HG02840 (cell line): ENCODE data around the gene ACVR1B.

Source experiments
- ATAC-seq: cut with Tn5 transposase; IDR thresholded peaks from one replicate; pipeline ENCODE4 v1.9.1; 2021; ENCODE audit warnings: mild to moderate bottlenecking, moderate library complexity, moderate number of reproducible peaks; ENCODE audit not compliant: unreplicated experiment, low FRiP score

Gene ACVR1B

DNA sequence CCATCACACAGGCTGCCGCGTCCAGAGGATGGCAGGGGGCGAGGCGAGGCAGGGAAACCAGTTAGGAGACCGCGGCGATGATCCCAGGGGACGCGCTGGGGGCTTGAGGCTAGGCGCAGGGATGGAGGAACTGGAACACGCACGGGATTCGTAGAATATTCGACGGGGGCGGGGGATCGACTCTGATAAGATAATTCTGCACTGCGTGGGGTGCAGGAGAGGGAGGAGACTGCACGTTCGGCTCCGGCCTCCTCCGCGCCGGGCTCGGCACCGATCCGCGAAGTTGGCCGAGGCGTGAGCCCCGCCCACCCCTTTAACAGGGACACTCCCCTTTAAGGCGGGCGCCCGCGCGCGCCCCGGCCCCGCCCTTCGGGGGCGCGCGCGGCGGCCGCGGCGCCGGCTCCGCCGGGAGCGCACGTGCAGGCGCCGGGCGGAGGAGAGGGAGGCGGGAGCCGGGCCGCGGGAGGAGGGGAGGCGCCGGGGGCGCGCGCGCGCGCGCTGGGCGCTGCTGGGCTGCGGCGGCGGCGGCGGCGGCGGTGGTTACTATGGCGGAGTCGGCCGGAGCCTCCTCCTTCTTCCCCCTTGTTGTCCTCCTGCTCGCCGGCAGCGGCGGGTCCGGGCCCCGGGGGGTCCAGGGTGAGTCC lies at the start of gene ACVR1B:
Gene ACVR1B, plus strand, starts transcription at position 501 of the 644 bp plus-strand sequence. Its CDS starts 45 bp downstream, at position 546.
- ATAC-seq, result peak; percentile 72

DNA sequence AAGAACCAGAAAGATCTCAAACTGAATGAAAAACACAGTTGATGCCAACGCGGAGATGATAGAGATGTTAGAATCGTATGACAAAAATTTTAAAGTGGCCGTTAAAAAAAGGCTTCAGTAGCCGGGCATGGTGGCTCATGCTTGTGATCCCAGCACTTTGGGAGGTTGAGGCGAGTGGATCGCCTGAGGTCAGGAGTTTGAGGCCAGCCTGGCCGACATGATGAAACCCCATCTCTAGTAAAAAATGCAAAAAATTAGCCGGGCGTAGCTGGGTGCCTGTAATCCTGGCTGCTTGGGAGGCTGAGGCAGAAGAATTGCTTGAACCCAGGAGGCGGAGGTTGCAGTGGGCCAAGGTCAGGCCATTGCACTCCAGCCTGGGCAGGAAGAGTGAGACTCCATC lies 49.6 kb upstream of the ACVR1B start:
- no peak for ATAC-seq

DNA sequence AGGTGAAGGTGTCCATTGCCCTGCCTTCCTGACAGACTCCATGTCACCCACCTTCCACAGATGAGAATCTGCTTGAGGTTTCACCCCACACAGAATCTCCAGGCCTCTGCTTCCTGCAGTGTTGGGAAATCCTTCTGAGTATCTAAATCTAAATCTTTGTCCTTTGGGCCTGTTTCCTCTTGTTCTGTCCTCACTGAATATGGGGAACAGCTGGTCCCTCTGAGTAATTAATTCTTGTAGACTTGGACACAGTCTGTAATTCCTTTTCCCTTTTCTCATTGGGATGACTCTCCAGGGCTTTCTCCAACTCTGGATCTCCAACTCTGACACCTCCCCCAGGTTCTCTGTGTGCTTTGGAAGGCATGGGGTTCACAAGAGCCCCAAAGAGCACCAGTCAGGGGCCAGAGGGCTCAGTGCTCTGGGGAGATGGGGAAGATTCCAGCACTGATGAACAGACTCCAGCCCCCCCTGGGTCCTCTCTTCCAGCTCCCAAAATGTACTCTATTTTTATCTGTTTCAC lies 46.5 kb upstream of the ACVR1B start:
- ATAC-seq, result no peak

DNA sequence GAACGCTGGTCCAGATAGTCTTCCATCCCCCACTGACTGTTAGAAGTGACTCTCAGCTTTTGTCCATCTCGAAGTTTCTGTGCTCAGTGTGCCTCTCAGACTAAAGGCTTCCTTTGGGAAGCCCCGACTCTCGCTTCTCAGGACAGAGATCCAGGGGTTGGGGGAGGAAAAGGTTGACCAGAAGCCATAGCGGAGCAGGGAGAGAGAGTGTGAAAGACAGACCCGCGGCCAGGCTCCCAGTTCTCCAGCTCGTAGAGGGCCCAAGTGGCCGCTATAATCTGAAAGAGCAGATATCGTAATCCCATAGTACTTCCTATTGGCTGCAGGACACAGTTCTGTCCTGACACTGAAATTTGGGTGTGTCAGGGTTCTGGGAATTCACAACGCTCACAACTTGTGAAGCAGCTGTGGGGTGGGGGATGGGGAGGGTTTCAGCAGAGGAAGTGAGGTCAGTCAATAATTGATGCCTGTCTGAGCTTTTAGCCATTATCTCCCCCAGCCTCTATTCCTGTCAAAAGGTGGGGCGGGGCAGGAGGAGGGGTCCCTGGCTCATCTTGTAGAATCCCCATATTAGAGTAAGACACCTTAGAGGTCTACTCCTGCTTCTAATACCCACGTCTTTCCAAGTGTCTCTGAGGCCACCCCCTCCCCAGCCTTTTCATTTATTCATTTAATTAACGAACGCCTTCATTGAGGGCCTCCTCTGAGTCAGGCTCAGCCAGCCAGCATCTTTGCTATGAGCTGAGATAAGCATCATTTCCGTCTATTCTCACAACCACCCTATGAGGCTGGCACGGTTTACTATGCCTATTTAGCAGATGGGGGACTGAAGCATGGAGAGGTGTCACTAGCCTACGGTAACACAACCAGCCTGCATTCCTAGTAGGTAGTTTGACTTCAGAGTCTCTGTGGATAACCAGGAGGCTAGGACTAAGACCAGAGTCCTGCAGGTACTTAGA lies 45.7 kb upstream of the ACVR1B start:
- ATAC-seq, result no peak

DNA sequence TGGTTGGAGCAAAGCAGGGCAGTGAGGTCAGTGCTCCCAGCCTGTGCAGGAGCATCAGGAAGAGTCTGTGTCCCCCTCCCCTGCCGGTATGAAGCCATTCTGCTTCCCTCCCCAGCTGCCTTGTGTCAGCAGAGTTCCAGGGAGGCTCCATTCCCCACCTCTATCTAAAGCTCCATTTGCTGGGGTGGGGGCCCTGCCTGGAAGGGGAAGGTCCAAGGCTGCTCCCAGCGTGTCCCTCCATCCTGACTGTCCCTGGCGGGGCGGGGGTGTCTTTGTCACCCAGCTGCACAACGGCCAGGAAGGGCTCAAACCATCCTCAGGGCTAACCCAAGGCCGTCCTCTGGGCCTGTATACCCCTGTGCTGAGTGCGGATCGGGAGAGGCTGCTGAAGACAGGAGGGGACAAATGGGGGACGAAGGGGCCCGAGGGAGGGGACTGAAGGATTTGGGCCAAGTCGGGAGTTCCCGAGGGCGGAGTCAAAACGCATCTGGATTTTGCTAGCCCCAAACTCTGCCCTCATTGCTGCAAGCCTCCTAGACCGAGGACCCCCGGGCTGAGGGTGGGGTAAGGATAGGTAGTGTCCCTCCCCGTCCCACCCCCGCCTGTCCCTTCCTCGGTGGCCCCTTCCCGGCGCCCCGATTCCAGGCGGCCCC lies 44.9 kb upstream of the ACVR1B start:
- ATAC-seq, result no peak

DNA sequence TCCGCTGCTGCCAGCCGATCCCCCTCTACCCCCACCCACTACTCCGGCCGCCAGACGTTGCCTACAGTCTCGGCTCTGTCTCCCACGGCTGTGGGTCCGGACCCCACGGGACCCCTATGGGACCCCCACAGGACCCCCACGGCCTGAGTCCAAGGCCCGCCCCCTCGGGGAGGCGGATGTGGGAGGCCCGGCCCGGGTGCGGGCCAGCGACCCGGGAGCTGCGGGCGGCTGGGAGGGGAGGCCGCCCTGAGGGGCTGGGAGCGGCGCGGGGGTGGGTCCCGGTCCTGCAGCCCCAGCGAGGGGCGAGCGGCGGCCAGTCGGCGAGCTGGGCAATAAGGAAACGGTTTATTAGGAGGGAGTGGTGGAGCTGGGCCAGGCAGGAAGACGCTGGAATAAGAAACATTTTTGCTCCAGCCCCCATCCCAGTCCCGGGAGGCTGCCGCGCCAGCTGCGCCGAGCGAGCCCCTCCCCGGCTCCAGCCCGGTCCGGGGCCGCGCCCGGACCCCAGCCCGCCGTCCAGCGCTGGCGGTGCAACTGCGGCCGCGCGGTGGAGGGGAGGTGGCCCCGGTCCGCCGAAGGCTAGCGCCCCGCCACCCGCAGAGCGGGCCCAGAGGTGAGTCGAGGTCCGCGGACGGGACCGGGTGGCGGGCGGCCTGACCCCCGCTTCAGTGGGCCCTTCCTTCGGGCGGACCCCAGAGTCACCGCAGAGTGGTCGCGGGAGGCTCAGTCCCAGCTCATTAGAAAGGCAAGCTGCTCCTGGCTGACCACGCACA lies 44.2 kb upstream of the ACVR1B start, which contains the start of gene ACVRL1:
Gene ACVRL1, plus strand, starts transcription at position 422 of the 773 bp plus-strand sequence. CDS start 4,971 bp downstream, outside the sequence.
- no peak for ATAC-seq

DNA sequence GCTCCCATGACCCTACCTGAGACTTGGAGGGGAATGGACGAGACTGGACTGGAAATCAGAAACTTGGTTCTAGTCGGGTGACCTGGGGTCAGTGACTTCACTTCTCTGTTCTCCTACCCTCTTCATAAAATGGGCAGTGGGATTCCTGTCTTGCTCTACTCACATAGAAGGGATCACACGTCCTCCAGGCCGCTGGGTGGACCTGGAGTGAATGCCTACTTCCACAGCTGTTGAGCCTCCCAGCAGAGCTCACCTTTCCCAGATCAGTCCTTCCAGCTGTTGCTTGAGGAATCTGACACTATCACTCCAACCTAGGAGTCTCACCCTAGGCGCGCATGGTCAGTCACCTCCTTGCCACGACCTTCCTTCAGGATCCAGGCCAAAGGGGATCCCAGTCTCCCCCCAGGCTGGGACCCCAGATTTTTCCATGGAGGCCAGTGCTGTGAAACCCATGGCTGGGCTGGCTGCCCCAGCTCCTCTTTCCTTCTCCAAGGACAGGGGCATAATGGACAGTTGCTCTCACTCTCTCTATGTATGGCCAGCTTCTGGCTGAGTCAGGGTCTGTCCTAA lies 43.6 kb upstream of the ACVR1B start:
- no peak for ATAC-seq

GRCh38 chr12:51908876-51909592 lies 42.5 kb upstream of the ACVR1B start:
- no peak for ATAC-seq

- no peak for ATAC-seq
Measured at GRCh38 chr12:51910168-51910567, 41.3 kb upstream of the ACVR1B start.

DNA sequence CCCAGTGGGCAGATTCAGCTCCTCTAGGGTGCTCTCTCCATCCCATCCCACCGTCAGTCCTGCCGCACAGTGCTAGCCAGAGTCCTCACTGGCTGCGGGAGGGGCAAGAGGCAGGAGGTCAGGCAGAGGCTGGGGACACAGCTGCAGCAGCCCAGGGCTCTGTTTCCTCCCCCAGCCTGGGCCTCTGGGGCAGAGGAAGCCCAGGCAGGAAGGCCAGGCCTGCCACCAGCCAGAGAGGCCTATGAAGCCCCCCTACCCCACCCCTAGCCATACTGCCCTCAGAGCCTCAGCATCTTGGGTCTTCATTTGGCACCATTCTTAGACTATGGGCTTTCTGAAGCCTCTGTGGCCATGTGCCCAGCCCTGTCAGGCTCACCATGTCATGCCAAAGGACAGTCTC lies 40.8 kb upstream of the ACVR1B start:
- no peak for ATAC-seq

DNA sequence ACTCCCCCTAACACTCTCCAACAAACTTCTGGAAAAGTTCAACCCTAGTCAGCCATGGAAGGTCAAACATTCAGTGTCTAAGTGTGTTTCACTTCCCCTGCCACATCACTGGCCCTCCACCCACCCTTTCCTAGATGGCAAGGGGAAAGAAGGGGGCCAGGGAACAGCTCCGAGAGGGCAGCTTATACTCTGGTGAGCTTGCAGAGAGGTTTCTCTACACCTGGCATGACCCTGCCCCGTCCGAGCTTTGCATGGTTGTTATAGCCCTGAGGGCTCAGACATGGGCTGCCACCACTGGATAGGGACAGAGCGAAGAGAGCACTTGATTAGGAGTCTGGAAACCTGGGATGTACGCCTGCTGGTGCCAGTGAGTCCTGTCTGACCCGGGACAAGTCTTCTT lies 40.2 kb upstream of the ACVR1B start:
- ATAC-seq, result no peak

DNA sequence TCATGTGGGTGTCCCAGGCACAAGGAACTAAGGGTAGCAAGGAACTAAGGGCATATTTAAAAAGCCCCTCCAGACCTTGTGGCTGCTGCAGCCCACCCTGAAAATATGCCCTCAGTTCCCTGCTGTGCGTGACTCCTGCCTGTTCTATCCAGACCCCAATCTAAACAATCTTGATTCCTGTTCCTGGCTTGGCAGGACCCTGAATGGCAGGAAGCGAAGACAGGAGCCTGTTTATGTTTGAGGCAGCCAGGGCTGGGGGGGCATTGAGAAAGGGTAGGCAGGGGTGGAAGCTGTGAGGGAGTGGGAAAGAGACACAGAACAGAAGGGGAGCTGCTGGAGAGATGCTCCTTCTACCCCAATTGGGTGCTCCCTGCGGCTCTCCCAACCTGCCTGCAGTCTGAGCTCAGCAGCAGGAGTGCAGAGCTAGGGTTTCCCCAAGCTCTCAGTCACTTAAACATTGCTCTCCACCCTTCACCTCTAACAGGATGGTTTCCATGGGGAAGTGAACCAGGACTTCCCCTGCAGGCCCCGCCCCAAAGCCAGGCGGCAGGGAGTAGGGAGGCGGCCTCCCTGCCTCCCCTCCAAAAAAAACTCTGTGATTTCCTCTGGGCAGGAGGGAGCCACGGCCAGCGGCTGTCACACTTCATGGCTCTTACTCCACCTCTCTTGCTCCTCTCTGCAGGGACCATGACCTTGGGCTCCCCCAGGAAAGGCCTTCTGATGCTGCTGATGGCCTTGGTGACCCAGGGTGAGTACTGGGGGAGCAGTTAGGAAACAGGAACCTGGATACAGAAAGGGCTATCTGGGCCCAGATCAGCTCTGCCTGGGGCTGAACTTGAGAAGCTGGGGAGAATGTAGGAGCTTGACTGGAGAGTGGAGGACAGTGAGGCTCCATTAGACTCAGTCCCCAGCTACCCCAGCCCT lies 39.4 kb upstream of the ACVR1B start:
- no peak for ATAC-seq

DNA sequence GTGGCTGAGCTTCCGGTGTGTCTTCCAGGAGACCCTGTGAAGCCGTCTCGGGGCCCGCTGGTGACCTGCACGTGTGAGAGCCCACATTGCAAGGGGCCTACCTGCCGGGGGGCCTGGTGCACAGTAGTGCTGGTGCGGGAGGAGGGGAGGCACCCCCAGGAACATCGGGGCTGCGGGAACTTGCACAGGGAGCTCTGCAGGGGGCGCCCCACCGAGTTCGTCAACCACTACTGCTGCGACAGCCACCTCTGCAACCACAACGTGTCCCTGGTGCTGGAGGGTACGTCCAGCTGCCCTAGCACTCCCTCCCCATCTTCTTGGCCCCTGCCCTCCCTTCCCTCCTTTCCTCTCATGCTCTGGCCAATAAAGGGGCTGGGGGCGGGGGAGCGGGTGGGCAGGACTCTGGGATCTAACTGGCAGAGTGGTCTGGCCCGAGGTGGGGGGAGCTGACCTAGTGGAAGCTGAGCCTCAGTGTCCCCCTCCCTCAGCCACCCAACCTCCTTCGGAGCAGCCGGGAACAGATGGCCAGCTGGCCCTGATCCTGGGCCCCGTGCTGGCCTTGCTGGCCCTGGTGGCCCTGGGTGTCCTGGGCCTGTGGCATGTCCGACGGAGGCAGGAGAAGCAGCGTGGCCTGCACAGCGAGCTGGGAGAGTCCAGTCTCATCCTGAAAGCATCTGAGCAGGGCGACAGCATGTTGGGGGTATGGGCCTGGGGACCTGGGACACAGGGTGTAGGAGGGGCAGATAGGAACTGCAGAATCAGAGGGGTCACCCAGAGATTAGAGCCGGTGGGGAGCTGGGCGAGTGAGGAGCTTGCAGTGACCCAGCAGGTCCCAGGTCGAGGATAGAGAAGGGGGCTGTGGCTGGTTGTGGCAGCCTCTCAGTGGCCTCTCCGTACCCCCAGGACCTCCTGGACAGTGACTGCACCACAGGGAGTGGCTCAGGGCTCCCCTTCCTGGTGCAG lies 38.1 kb upstream of the ACVR1B start:
- no peak for ATAC-seq

DNA sequence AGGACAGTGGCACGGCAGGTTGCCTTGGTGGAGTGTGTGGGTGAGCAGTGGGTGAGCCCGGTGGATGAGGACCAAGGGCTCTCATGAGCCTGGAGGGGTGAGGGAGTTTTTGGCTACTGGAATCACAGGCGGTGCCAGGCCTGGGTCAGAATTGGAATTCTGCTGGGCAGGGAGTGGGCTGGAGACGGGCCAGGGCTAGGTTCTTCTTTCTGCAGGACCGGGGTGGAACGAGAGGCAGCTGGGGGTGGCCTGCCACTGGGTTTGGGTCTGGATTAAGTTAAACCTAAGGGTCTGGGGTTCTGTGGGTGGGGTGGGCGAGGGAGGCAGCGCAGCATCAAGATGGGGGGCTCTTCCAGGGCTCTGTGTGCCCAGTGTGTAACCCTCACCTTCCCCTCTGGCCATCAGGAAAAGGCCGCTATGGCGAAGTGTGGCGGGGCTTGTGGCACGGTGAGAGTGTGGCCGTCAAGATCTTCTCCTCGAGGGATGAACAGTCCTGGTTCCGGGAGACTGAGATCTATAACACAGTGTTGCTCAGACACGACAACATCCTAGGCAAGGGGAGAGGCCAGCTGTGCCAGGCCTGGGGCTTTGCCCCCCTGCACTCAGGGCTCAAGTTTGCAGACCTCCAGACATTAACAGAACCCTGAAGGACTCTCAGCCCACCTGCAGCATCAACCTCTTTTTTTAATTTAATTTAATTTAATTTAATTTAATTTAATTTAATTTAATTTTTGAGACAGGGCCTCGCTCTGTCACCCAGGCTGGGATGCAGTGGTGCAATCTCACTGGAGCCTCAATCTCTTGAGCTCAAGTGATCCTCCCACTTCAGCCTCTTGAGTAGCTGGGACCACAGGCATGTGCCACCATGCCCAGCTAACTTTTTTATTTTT lies 37.2 kb upstream of the ACVR1B start:
- no peak for ATAC-seq

- no peak for ATAC-seq
Measured at GRCh38 chr12:51915003-51915625, 36.4 kb upstream of the ACVR1B start.

GRCh38 chr12:51915951-51916350 lies 35.5 kb upstream of the ACVR1B start:
- no peak for ATAC-seq
